PC-3 (cell line): Measurements from ENCODE around the gene TUBB. TPM values are rescaled to one million over a fixed set of nuclear protein-coding genes. Genes with fewer than 3 reads are reported as not detected.

Experiments used
- ATAC-seq: fragments of 200-7000 bp; cut with Tn5 transposase; 2 replicates; pipeline ENCODE4 v1.9.1; 2020; ENCODE audit warnings: mild to moderate bottlenecking, moderate library complexity
- BruUV-seq: library from RNA; stranded (reverse); fragments of 400-500 nt; replicated peaks from 2 replicates; lab custom pipeline; 2021; lab: Mats Ljungman, UMichigan
- CTCF ChIA-PET: fragments of 300-600 bp; sonication (Branson Sonifier 250); formaldehyde crosslinking; loops from one replicate; lab custom pipeline; 2022; ENCODE audit warnings: antibody characterized with exemption; lab: Charles Lee
- POLR2A ChIA-PET: fragments of 300-600 bp; sonication (Branson Sonifier 250); formaldehyde crosslinking; loops from one replicate; lab custom pipeline; 2022; ENCODE audit warnings: antibody characterized with exemption; ENCODE audit not compliant: unreplicated experiment; lab: Charles Lee
- DNase-seq: peaks from one replicate; pipeline ENCODE4 v3.0.0-alpha.2; 2015
- H2AFZ ChIP-seq: fragments of 300-600 bp; sonication (generic); 2 replicates; pipeline ENCODE4 v1.6.0; 2016; ENCODE audit warnings: antibody characterized with exemption, low read length
- H3F3A ChIP-seq: fragments of 300-600 bp; sonication (generic); one replicate; pipeline ENCODE4 v1.6.0; 2017; ENCODE audit warnings: antibody characterized with exemption, low read length, control low read depth, mild to moderate bottlenecking; ENCODE audit not compliant: unreplicated experiment
- H3K27ac ChIP-seq: fragments of 300-600 bp; sonication (generic); 2 replicates; pipeline ENCODE4 v1.5.1; 2016; ENCODE audit warnings: mild to moderate bottlenecking, low read length
- H3K27me3 ChIP-seq: fragments of 300-600 bp; sonication (generic); 2 replicates; pipeline ENCODE4 v1.6.1; 2016; ENCODE audit warnings: low read length, mixed read lengths
- H3K36me3 ChIP-seq: fragments of 300-600 bp; sonication (generic); 2 replicates; pipeline ENCODE4 v1.6.1; 2016; ENCODE audit warnings: low read depth, mixed run types, low read length, mixed read lengths
- H3K4me1 ChIP-seq: fragments of 300-600 bp; sonication (generic); 2 replicates; pipeline ENCODE4 v1.5.1; 2016; ENCODE audit warnings: low read length; ENCODE audit not compliant: insufficient read depth
- H3K4me2 ChIP-seq: fragments of 300-600 bp; sonication (generic); 2 replicates; pipeline ENCODE4 v1.6.0; 2016; ENCODE audit warnings: low read length
- H3K4me3 ChIP-seq: fragments of 300-600 bp; sonication (generic); 2 replicates; pipeline ENCODE4 v1.5.1; 2016; ENCODE audit warnings: mild to moderate bottlenecking, low read length, mixed read lengths
- H3K79me2 ChIP-seq: fragments of 300-600 bp; sonication (generic); 2 replicates; pipeline ENCODE4 v1.6.1; 2017; ENCODE audit warnings: low read length, mixed read lengths
- H3K9ac ChIP-seq: fragments of 300-600 bp; sonication (generic); 2 replicates; pipeline ENCODE4 v1.6.0; 2016; ENCODE audit warnings: mild to moderate bottlenecking, low read length
- H3K9me2 ChIP-seq: fragments of 300-600 bp; sonication (generic); replicated peaks from 2 replicates; pipeline ENCODE4 v1.6.1; 2016; ENCODE audit warnings: mixed run types, low read length, mixed read lengths
- H3K9me3 ChIP-seq: fragments of 300-600 bp; sonication (generic); 2 replicates; pipeline ENCODE4 v1.6.1; 2016; ENCODE audit warnings: low read length, mixed read lengths
- H4K20me1 ChIP-seq: fragments of 300-600 bp; sonication (generic); 2 replicates; pipeline ENCODE4 v1.6.1; 2016; ENCODE audit warnings: low read length, mixed read lengths
- EZH2 ChIP-seq: fragments of 300-600 bp; sonication (generic); IDR thresholded peaks from one replicate; pipeline ENCODE4 v1.6.1; 2017; ENCODE audit warnings: antibody characterized with exemption, mild to moderate bottlenecking, low read length; ENCODE audit not compliant: unreplicated experiment
- EZH2phosphoT487 ChIP-seq: fragments of 300-600 bp; sonication (generic); IDR thresholded peaks from 2 replicates; pipeline ENCODE4 v1.6.1; 2018; ENCODE audit warnings: mild to moderate bottlenecking, antibody characterized with exemption, low read length, borderline replicate concordance
- intact Hi-C: fragments of 100-400 bp; cut with micrococcal nuclease; formaldehyde crosslinking; loops from 2 replicates; pipeline ENCODE4 v1.9.0; 2023
- total RNA-seq: library from RNA; depleted of rRNA; stranded (reverse); fragments of >200 nt; gene quantifications from 2 replicates; pipeline ENCODE4 v1.2.3, GENCODE V29; 2014
- TF ChIP-seq, protein P1 (sequence below): fragments of 300-600 bp; sonication (generic); conservative IDR thresholded peaks from 2 replicates; pipeline ENCODE4 v1.5.1; 2017; ENCODE audit warnings: antibody characterized with exemption, low read depth, mild to moderate bottlenecking, low read length

Gene TUBB
- total RNA-seq, 1 experiment from 2014 or later: 1,398 TPM

DNA sequence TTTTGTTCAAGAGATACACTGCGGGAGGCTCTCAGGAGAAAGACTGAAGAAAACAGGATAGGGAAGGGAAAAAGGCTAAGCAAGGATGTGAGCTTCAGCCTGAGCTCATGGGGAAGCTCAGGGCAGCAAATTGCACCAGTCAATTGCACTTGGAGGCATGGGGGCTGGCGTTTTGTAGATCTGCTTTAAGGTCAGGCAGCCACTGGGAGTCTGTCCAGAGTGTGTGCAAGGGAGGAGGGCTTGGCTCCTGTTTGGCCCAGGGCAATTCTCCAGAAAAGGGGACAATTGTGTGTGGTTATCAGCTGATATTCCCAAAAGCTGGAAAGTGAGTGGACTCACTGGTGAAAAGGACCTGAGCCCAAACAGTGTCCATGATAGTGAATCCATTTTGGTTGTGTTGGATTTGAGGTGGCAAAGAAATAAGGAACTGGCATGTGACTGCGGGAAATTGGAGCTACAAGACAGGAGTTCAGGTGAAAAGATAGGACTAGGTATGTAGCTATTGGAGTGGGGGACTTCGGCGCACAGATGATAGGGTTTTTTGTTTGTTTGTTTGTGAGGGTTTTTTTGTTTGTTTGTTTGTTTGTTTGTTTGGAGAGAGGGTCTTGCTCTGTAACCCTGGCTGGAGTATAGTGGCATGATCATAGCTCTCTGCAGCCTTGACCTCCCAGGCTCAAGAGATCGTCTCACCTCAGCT, 46.5 kb downstream of the TUBB start:
- H3K79me2 ChIP-seq: no peaks in the 10 kb centered on the region
- ChIA-PET CTCF (no interaction called here), POLR2A (interaction anchor here (1.2 kb wide), 1 partner anchor 14 kb away, joined by 4 read pairs; no protein-coding TSS in a partner anchor)
- H3K4me2 ChIP-seq: no peak overlapping the region
- no peaks in the 10 kb centered on the region for H3K36me3 ChIP-seq
- no peak overlapping the region for H3K9ac ChIP-seq
- intact Hi-C loops: no loop called here
- ATAC-seq: no peak
- no peak overlapping the region for H2AFZ ChIP-seq
- H3K4me1 ChIP-seq: peaks cover 42% of the 10 kb centered on the region
- no peak for DNase-seq
- H3K27me3 ChIP-seq: no peaks in the 10 kb centered on the region
- H3K9me3 ChIP-seq: no peaks in the 10 kb centered on the region
- BruUV-seq: no TSS peak
- no peaks in the 10 kb centered on the region for H3K9me2 ChIP-seq
- H3K4me3 ChIP-seq: no peak overlapping the region
- H3F3A ChIP-seq: peaks cover 14% of the 10 kb centered on the region
- H4K20me1 ChIP-seq: no peaks in the 10 kb centered on the region
- TF ChIP-seq EZH2: no peak
- TF ChIP-seq, protein P1, sequence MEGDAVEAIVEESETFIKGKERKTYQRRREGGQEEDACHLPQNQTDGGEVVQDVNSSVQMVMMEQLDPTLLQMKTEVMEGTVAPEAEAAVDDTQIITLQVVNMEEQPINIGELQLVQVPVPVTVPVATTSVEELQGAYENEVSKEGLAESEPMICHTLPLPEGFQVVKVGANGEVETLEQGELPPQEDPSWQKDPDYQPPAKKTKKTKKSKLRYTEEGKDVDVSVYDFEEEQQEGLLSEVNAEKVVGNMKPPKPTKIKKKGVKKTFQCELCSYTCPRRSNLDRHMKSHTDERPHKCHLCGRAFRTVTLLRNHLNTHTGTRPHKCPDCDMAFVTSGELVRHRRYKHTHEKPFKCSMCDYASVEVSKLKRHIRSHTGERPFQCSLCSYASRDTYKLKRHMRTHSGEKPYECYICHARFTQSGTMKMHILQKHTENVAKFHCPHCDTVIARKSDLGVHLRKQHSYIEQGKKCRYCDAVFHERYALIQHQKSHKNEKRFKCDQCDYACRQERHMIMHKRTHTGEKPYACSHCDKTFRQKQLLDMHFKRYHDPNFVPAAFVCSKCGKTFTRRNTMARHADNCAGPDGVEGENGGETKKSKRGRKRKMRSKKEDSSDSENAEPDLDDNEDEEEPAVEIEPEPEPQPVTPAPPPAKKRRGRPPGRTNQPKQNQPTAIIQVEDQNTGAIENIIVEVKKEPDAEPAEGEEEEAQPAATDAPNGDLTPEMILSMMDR: no peak
- no peak for TF ChIP-seq EZH2phosphoT487
- H3K27ac ChIP-seq: no peak overlapping the region

DNA sequence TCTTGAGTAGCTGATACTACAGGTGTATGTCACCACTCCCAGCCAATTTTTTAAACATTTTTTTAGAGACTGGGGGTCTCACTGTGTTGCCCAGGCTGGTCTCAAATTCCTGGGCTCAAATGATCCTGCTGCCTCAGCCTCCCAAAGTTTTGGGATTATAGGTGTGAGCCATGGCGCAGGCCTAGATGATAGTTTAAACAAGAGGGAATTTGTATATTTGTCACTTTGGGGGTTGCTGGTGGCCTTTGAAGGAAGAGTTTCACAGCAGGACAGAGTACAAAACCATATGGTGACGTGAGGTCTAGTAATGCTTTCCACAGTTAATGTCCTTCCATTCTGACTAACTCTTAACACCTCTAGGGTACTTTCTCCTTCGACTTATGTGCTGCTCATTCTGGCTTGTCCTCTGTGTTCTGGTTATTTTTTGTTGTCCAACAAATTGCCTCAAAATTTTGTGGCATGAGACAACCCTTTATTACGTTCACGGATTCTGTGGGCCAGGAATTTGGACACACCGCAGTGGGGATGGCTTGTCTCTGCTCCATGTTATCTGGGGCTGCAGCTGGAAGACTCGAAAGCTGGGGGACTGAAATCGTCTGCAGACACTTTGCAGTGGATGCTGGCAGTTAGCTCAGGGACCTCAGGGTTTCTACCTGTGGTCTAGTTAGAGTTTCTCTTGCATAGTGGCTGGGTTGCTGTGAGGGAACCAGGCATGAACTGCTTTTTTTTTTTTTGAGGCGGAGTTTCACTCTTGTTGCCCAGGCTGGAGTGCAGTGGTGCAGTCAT, 47.2 kb downstream of the TUBB start:
- ATAC-seq: no peak
- H3K9ac ChIP-seq: no peak overlapping the region
- intact Hi-C loops: no loop called here

DNA sequence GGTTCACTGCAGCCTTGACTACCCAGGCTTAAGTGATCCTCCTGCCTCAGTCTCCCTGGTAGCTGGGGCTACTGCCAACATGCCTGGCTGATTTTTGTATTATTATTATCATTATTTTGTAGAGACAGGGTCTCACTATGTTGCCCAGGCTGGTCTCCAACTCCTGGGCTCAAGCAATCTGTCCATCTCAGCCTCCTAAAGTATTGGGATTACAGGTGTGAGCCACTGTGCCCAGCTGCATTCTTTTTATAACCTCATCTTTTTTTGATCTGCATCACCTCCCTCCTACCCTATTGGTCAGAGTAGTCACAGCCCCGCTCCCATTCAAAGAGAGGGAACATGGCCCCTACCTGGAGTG, 47.8 kb downstream of the TUBB start:
- POLR2A ChIA-PET: interaction anchor here (2.7 kb wide), 1 partner anchor 14 kb away, joined by 12 read pairs; no protein-coding TSS in a partner anchor
- no peak for TF ChIP-seq EZH2phosphoT487
- TF ChIP-seq, protein P1: no peak
- no peak for TF ChIP-seq EZH2

More for the DNA sequence above, 47.2 kb downstream of the TUBB start:
- Histone ChIP-seq H3K4me2 (no peak overlapping the region), H3K36me3 (no peaks in the 10 kb centered on the region), H3K4me1 (peaks cover 36% of the 10 kb centered on the region), H3K4me3 (no peak overlapping the region), H2AFZ (no peak overlapping the region), H3K27me3 (no peaks in the 10 kb centered on the region), H4K20me1 (no peaks in the 10 kb centered on the region), H3K79me2 (no peaks in the 10 kb centered on the region), H3K27ac (peak overlapping the region; percentile 98), H3F3A (peaks cover 14% of the 10 kb centered on the region), H3K9me2 (no peaks in the 10 kb centered on the region), H3K9me3 (no peaks in the 10 kb centered on the region)
- ChIA-PET POLR2A (interaction anchor here (0.5 to 1.2 kb wide), 2 partner anchors 12 to 15 kb away, joined by 3 to 4 read pairs; no protein-coding TSS in a partner anchor), CTCF (no interaction called here)
- no peak for TF ChIP-seq EZH2
- DNase-seq: no peak
- no TSS peak for BruUV-seq

More for the DNA sequence above, 47.8 kb downstream of the TUBB start:
- Histone ChIP-seq H3K9me2 (no peaks in the 10 kb centered on the region), H3K9ac (peak overlapping the region; percentile 90), H2AFZ (no peak overlapping the region), H3F3A (peaks cover 14% of the 10 kb centered on the region), H3K4me3 (no peak overlapping the region), H3K9me3 (no peaks in the 10 kb centered on the region), H3K36me3 (no peaks in the 10 kb centered on the region), H4K20me1 (no peaks in the 10 kb centered on the region), H3K27ac (peak overlapping the region; percentile 98), H3K27me3 (no peaks in the 10 kb centered on the region), H3K4me1 (peaks cover 36% of the 10 kb centered on the region), H3K79me2 (no peaks in the 10 kb centered on the region), H3K4me2 (no peak overlapping the region)
- intact Hi-C loops: loop anchor here (2.0 kb wide), 1 partner anchor 19 kb away; no protein-coding TSS in a partner anchor
- ATAC-seq: no peak
- BruUV-seq: no TSS peak
- CTCF ChIA-PET: no interaction called here
- no peak for DNase-seq
